HepG2 (cell line): ENCODE measurements around the gene TUBB2B. TPM values are rescaled to one million over a fixed set of nuclear protein-coding genes. Genes with fewer than 3 reads are reported as not detected.

Experiments
- ATAC-seq: fragments of 200-7000 bp; cut with Tn5 transposase; 3 replicates; pipeline ENCODE4 v1.9.1; 2020; ENCODE audit warnings: mild to moderate bottlenecking, moderate library complexity
- BruUV-seq: library from RNA; stranded (reverse); fragments of 400-500 nt; replicated peaks from 2 replicates; lab custom pipeline; 2021; lab: Mats Ljungman, UMichigan
- CTCF ChIA-PET: fragments of 300-600 bp; formaldehyde crosslinking; extraction: SDS; loops from one replicate; lab custom pipeline; 2021; ENCODE audit warnings: low total read pairs, inconsistent platforms, low intra/inter-chr PET ratio; lab: Yijun Ruan, JAX
- POLR2A ChIA-PET: fragments of 350-600 bp; sonication (Branson Sonifier 250); formaldehyde crosslinking; loops from one replicate; lab custom pipeline; 2020; ENCODE audit warnings: antibody characterized with exemption, inconsistent platforms; lab: Yijun Ruan, JAX
- DNase-seq: peaks from one replicate; pipeline ENCODE4 v3.0.0-alpha.2; 2015; ENCODE audit warnings: low spot score
- FAIRE-seq: peaks from 3 replicates; lab custom pipeline; 2011; peaks lifted over from hg19 to GRCh38; lab: Jason Lieb, UNC
- H2AFZ ChIP-seq: one replicate; pipeline ENCODE4 v1.6.1; 2011; ENCODE audit warnings: low read length, inconsistent platforms
- H3K27ac ChIP-seq: fragments of 300-600 bp; 3 replicates; pipeline ENCODE4 v1.8.0; 2011; ENCODE audit warnings: mixed run types, mild to moderate bottlenecking, mixed read lengths, low read length, inconsistent platforms; ENCODE audit not compliant: insufficient read depth; ENCODE audit errors: extremely low read length
- H3K27me3 ChIP-seq, 2 experiments: fragments of 200-600 bp in 1 of 2; 2 replicates in 1 of 2; 3 replicates in 1 of 2; pipeline versions ENCODE4 v1.6.0 to v1.8.0; 2011; ENCODE audit warnings: low read length in 2 of 2, mild to moderate bottlenecking in 2 of 2, moderate library complexity in 2 of 2, inconsistent platforms in 1 of 2; ENCODE audit not compliant: insufficient read depth in 2 of 2, control insufficient read depth in 1 of 2
- H3K36me3 ChIP-seq, 2 experiments: fragments of 200-600 bp in 1 of 2; replicated peaks in 1 of 2; 2 replicates in 1 of 2; 3 replicates in 1 of 2; pipeline versions ENCODE4 v1.5.1 to v1.8.0; 2011; ENCODE audit warnings: low read length in 2 of 2, inconsistent platforms in 1 of 2; ENCODE audit not compliant: insufficient read depth in 2 of 2, control insufficient read depth in 1 of 2
- H3K4me1 ChIP-seq: 2 replicates; pipeline ENCODE4 v1.5.1; 2012; ENCODE audit warnings: low read length, inconsistent platforms; ENCODE audit not compliant: insufficient read depth
- H3K4me2 ChIP-seq: 2 replicates; pipeline ENCODE4 v1.6.0; 2011; ENCODE audit warnings: low read depth, low read length, inconsistent platforms
- H3K4me3 ChIP-seq, 3 experiments: fragments of 200-600 bp in 1 of 3; sonication (generic), shearing (Covaris generic) in 1 of 3; replicated peaks in 1 of 3; 2 replicates each; pipeline ENCODE4 v1.5.1; 2011 to 2016; ENCODE audit warnings: low read length in 3 of 3, inconsistent platforms in 2 of 3, low read depth in 2 of 3, mild to moderate bottlenecking in 2 of 3, control low read depth in 1 of 3, mixed read lengths in 1 of 3; ENCODE audit not compliant: insufficient read depth in 1 of 3
- H3K79me2 ChIP-seq: one replicate; pipeline ENCODE4 v1.6.1; 2011; ENCODE audit warnings: low read length, inconsistent platforms; ENCODE audit not compliant: insufficient read depth
- H3K9ac ChIP-seq: 2 replicates; pipeline ENCODE4 v1.6.0; 2011; ENCODE audit warnings: mild to moderate bottlenecking, low read depth, low read length, inconsistent platforms; ENCODE audit not compliant: insufficient read depth
- H3K9me3 ChIP-seq: 2 replicates; pipeline ENCODE4 v1.5.1; 2012; ENCODE audit warnings: mild to moderate bottlenecking, low read length
- H4K20me1 ChIP-seq: 2 replicates; pipeline ENCODE4 v1.6.0; 2011; ENCODE audit warnings: inconsistent platforms, mild to moderate bottlenecking, low read length, moderate library complexity; ENCODE audit not compliant: insufficient read depth
- BRCA1 ChIP-seq: sonication (generic); formaldehyde crosslinking; IDR thresholded peaks from 2 replicates; pipeline ENCODE4 v1.4.0; 2020; ENCODE audit warnings: missing genetic modification reagents
- HNF4G ChIP-seq, 2 experiments: sonication (generic) in 1 of 2; formaldehyde crosslinking in 1 of 2; IDR thresholded peaks; 2 replicates each; pipeline versions ENCODE4 v1.4.0 to v1.6.1; 2011 to 2020; ENCODE audit warnings: borderline replicate concordance in 2 of 2, low read depth in 2 of 2, mild to moderate bottlenecking in 2 of 2, low read length in 1 of 2, missing genetic modification reagents in 1 of 2, moderate library complexity in 1 of 2
- POLR2A ChIP-seq, 2 experiments: IDR thresholded peaks; 2 replicates each; pipeline ENCODE4 v1.6.1; 2011; ENCODE audit warnings: low read depth in 2 of 2, low read length in 2 of 2, mild to moderate bottlenecking in 1 of 2, moderate library complexity in 1 of 2; ENCODE audit not compliant: insufficient read depth in 1 of 2
- ZNF335 ChIP-seq: sonication (generic); formaldehyde crosslinking; IDR thresholded peaks from 2 replicates; pipeline ENCODE4 v1.4.0; 2020; ENCODE audit warnings: missing genetic modification reagents
- ZSCAN30 ChIP-seq: sonication (generic); formaldehyde crosslinking; IDR thresholded peaks from 2 replicates; pipeline ENCODE4 v1.5.0; 2020; ENCODE audit warnings: mild to moderate bottlenecking, missing genetic modification reagents
- WGBS: methylation state at CpG from one replicate; pipeline ENCODE4 v1.1.6; 2017; ENCODE audit warnings: low lambda C conversion rate; 5-methylcytosine and 5-hydroxymethylcytosine counted together
- in situ Hi-C: cut with HindIII; loops from 2 replicates; pipeline ENCODE4 v1.10.0; 2017; ENCODE audit warnings: low pct_unique_long_range_greater_than_20kb; ENCODE audit not compliant: extremely low pct_ligation_motif_present
- intact Hi-C: fragments of 100-400 bp; cut with micrococcal nuclease; formaldehyde crosslinking; loops from one replicate; pipeline ENCODE4 v1.10.0; 2022; ENCODE audit not compliant: unreplicated experiment
- polyA plus RNA-seq, 8 experiments: library from polyadenylated mRNA; depleted of rRNA in 3 of 8; stranded (reverse) in 7 of 8; unstranded in 1 of 8; fragments of >200 nt; fragmentation: Illumina TruSeq in 4 of 8; extraction: Trizol in 4 of 8; gene quantifications; 2 replicates each; pipeline versions ENCODE4 v1.2.1 to v1.2.3, GENCODE V29; 2011 to 2016; ENCODE audit warnings: low read depth in 4 of 8, missing spikeins in 1 of 8, mixed read lengths in 1 of 8; ENCODE audit not compliant: insufficient read depth in 1 of 8
- total RNA-seq, 5 experiments: library from RNA; depleted of rRNA; stranded (reverse); fragments of >200 nt; fragmentation: Illumina TruSeq; extraction: Trizol; gene quantifications; 2 replicates each; pipeline ENCODE4 v1.2.3, GENCODE V29; 2016; ENCODE audit warnings: low read depth in 1 of 5
- TF ChIP-seq, protein P1 (sequence below): sonication (generic); formaldehyde crosslinking; IDR thresholded peaks from 2 replicates; pipeline ENCODE4 v1.5.1; 2020; ENCODE audit warnings: mild to moderate bottlenecking, missing genetic modification reagents, moderate library complexity
- TF ChIP-seq, protein P2 (sequence below): sonication (generic); formaldehyde crosslinking; IDR thresholded peaks from 2 replicates; pipeline ENCODE4 v1.4.0; 2020; ENCODE audit warnings: missing genetic modification reagents, mild to moderate bottlenecking, borderline replicate concordance
- TF ChIP-seq, protein P3 (sequence below): sonication (generic); formaldehyde crosslinking; IDR thresholded peaks from 2 replicates; pipeline ENCODE4 v1.8.0; 2023; ENCODE audit warnings: mild to moderate bottlenecking, missing genetic modification reagents
- TF ChIP-seq, protein P4 (sequence below): sonication (generic); formaldehyde crosslinking; IDR thresholded peaks from 2 replicates; pipeline ENCODE4 v1.9.0; 2022; ENCODE audit warnings: low read depth, missing genetic modification reagents

Gene TUBB2B
- total and polyA plus RNA-seq, 2 of the 13 experiments (the other 11 are each of a cell fraction or from before 2014, with no cell fraction given): 10.3 to 23.6 TPM

DNA sequence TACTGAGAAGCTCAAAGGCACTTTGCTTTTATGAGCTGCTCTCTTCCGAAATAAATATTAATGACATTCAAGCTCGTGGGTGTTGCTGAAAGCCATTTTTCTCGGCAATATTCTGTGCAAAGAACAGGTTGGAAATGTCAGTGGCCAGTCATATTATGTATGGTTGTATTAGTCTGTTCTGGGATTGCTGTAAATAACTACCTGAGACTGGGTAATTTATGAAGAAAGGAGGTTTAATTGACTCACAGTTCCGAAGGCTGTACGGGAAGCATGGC is 32.1 kb downstream of the TUBB2B start (continued):
- TF ChIP-seq ZSCAN30: no peak
- TF ChIP-seq, protein P1, sequence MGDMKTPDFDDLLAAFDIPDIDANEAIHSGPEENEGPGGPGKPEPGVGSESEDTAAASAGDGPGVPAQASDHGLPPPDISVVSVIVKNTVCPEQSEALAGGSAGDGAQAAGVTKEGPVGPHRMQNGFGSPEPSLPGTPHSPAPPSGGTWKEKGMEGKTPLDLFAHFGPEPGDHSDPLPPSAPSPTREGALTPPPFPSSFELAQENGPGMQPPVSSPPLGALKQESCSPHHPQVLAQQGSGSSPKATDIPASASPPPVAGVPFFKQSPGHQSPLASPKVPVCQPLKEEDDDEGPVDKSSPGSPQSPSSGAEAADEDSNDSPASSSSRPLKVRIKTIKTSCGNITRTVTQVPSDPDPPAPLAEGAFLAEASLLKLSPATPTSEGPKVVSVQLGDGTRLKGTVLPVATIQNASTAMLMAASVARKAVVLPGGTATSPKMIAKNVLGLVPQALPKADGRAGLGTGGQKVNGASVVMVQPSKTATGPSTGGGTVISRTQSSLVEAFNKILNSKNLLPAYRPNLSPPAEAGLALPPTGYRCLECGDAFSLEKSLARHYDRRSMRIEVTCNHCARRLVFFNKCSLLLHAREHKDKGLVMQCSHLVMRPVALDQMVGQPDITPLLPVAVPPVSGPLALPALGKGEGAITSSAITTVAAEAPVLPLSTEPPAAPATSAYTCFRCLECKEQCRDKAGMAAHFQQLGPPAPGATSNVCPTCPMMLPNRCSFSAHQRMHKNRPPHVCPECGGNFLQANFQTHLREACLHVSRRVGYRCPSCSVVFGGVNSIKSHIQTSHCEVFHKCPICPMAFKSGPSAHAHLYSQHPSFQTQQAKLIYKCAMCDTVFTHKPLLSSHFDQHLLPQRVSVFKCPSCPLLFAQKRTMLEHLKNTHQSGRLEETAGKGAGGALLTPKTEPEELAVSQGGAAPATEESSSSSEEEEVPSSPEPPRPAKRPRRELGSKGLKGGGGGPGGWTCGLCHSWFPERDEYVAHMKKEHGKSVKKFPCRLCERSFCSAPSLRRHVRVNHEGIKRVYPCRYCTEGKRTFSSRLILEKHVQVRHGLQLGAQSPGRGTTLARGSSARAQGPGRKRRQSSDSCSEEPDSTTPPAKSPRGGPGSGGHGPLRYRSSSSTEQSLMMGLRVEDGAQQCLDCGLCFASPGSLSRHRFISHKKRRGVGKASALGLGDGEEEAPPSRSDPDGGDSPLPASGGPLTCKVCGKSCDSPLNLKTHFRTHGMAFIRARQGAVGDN (CRISPR knock-in tag): no peak
- TF ChIP-seq ZNF335 (CRISPR knock-in tag): no peak

DNA sequence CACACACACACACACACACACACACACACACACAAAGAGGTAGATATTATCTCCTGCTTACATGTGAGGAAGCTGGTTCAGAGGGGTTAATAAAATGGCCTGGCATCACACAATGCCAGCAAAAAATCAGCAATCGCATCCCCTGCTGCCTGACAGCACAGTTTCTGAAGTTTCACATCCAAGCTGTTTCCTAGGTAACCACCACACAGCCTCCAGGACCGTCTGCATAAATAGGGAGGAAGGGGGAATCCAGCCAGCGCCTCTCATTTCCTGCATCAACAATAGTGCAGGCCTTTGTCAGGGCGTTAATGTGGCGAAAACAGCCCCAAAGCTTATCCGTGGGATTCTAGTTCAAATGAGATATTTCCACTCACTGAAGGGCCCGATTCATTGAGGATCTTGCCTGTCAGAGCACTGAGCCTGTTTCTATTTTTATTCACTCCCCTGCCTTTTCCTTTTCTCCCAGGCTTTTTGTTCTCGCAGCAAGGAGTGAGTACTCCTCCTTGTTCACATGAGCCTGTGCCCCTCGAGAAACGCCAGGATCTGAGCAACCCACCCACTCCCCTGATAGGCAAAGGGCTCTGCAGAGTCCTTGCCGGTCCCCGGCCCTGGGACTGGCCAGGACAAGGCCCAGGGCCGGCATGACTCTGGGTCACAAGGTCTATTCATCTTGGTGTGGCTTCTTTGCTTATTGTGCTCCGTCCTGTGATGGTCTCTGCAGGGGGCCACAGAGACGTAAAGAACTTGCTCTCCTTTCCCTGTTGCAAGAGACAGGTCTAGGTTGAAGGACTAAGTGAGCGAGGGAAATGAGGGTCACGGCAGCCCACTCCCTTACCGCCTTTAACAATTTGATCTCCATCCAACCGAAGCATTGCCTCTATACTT is 32.7 kb downstream of the TUBB2B start:
- DNase-seq (no peak), FAIRE-seq (no peak), ATAC-seq (peak; percentile 75)
- ChIA-PET POLR2A (interaction anchor here (0.7 to 2.7 kb wide), 4 partner anchors 15 to 53 kb away, joined by 3 to 9 read pairs (median 5); no protein-coding TSS in a partner anchor), CTCF (no interaction called here)
- H3K27ac ChIP-seq: peak overlapping the region; percentile 66
- H3K4me2 ChIP-seq: peak overlapping the region; percentile 82
- no peak overlapping the region for H2AFZ ChIP-seq
- no peaks in the 10 kb centered on the region for H3K9me3 ChIP-seq
- peak overlapping the region; percentile 46 to 67 (median 59) for H3K4me3 ChIP-seq
- peaks cover 39% of the 10 kb centered on the region for H3K4me1 ChIP-seq
- peaks cover 0 to 4% of the 10 kb centered on the region in 2 experiments; a peak in 1 of 5 replicates for H3K27me3 ChIP-seq
- no peaks in the 10 kb centered on the region for H4K20me1 ChIP-seq
- WGBS: 34% methylated on average over 19 of the region's 19 CpGs
- intact Hi-C loops: loop anchor here (2.0 to 5.0 kb wide), 3 partner anchors 14 to 67 kb away; partner anchors contain the start of gene PSMG4
- peak overlapping the region; percentile 66 for H3K9ac ChIP-seq
- H3K79me2 ChIP-seq: peaks cover 7% of the 10 kb centered on the region
- BruUV-seq: TSS peak; percentile 86
- in situ Hi-C loops: no loop called here
- no peaks in the 10 kb centered on the region for H3K36me3 ChIP-seq
- TF ChIP-seq, protein P2, sequence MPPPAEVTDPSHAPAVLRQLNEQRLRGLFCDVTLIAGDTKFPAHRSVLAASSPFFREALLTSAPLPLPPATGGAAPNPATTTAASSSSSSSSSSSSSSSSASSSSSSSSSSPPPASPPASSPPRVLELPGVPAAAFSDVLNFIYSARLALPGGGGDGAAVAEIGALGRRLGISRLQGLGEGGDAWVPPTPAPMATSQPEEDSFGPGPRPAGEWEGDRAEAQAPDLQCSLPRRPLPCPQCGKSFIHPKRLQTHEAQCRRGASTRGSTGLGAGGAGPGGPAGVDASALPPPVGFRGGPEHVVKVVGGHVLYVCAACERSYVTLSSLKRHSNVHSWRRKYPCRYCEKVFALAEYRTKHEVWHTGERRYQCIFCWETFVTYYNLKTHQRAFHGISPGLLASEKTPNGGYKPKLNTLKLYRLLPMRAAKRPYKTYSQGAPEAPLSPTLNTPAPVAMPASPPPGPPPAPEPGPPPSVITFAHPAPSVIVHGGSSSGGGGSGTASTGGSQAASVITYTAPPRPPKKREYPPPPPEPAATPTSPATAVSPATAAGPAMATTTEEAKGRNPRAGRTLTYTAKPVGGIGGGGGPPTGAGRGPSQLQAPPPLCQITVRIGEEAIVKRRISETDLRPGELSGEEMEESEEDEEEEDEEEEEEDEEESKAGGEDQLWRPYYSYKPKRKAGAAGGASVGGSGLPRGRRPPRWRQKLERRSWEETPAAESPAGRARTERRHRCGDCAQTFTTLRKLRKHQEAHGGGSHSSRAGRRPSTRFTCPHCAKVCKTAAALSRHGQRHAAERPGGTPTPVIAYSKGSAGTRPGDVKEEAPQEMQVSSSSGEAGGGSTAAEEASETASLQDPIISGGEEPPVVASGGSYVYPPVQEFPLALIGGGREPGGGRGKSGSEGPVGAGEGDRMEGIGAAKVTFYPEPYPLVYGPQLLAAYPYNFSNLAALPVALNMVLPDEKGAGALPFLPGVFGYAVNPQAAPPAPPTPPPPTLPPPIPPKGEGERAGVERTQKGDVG (CRISPR knock-in tag): no peak; the same call in 1 of the 2 replicates
- TF ChIP-seq, protein P3, sequence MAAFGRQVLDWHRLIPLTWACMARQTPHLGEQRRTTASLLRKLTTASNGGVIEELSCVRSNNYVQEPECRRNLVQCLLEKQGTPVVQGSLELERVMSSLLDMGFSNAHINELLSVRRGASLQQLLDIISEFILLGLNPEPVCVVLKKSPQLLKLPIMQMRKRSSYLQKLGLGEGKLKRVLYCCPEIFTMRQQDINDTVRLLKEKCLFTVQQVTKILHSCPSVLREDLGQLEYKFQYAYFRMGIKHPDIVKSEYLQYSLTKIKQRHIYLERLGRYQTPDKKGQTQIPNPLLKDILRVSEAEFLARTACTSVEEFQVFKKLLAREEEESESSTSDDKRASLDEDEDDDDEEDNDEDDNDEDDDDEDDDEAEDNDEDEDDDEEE: no peak
- TF ChIP-seq HNF4G (IDR thresholded peaks at IDR 0.05; ENCODE audit: borderline replicate concordance, low read depth, low read length) (no peak), HNF4G (CRISPR knock-in tag; IDR thresholded peaks at IDR 0.05; ENCODE audit: borderline replicate concordance, low read depth) (no peak), BRCA1 (0 out of 2 replicates have a peak, but pooled peaks have one; percentile 35), POLR2A (IDR thresholded peaks at IDR 0.05; ENCODE audit: insufficient read depth in 1 of 2, low read depth in 2 of 2, low read length in 2 of 2) (0 out of 4 replicates have a peak, but pooled peaks of 1 of the 2 experiments have one; percentile 13)
- TF ChIP-seq, protein P4, sequence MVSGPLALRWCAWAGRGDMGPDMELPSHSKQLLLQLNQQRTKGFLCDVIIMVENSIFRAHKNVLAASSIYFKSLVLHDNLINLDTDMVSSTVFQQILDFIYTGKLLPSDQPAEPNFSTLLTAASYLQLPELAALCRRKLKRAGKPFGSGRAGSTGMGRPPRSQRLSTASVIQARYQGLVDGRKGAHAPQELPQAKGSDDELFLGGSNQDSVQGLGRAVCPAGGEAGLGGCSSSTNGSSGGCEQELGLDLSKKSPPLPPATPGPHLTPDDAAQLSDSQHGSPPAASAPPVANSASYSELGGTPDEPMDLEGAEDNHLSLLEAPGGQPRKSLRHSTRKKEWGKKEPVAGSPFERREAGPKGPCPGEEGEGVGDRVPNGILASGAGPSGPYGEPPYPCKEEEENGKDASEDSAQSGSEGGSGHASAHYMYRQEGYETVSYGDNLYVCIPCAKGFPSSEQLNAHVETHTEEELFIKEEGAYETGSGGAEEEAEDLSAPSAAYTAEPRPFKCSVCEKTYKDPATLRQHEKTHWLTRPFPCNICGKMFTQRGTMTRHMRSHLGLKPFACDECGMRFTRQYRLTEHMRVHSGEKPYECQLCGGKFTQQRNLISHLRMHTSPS (CRISPR knock-in tag): no peak
